Measurements from ENCODE around the gene PCDHA6. TPM values are rescaled to one million over a fixed set of nuclear protein-coding genes. Genes with fewer than 3 reads are reported as not detected.
"Not testable (repeated sequence)": the region's sequence is repeated elsewhere in the genome, so short reads cannot be mapped to it uniquely, and the experiment has no call there.

Gene PCDHA6
- total RNA-seq, 1 experiment from 2014 or later = 2.4 TPM

- H3K9me3 Mint-ChIP-seq; POLR2A ChIA-PET; H3K27ac Mint-ChIP-seq; H3K4me1 Mint-ChIP-seq; DNase-seq (ENCODE audit: low spot score); H3K27me3 Mint-ChIP-seq (ENCODE audit: low read depth); H3K36me3 Mint-ChIP-seq: not testable (repeated sequence)
- peak; percentile 30 for TF ChIP-seq CTCF (IDR thresholded peaks at IDR 0.05)
- TF ChIP-seq HMGXB4 (CRISPR knock-in tag; IDR thresholded peaks at IDR 0.05) = peak; percentile 49; the same call in 1 of the 2 replicates
- TF ChIP-seq USF2 (CRISPR knock-in tag; IDR thresholded peaks at IDR 0.05) = peak; percentile 50
- CTCF ChIA-PET = interaction anchor here (0.6 to 2.4 kb wide), 6 partner anchors 21 to 864 kb away, joined by 3 to 11 read pairs (median 4); partner anchors contain the start of gene PCDHA6
- peak within 1 kb of the TSS; percentile 90 for H3K4me3 Mint-ChIP-seq
- peak; percentile 99 for ATAC-seq
Observed at GRCh38 chr5:140848139-140849102, 20.7 kb downstream of the PCDHA6 start, which contains the start of gene PCDHA9. Gene PCDHA9 (plus strand): TSS chr5:140848382. CDS start chr5:140848496, 114 bp downstream.

GRCh38 chr5:140849831-140850634, 22.3 kb downstream of the PCDHA6 start:
- H3K9me3 Mint-ChIP-seq; POLR2A ChIA-PET; CTCF ChIA-PET; DNase-seq (ENCODE audit: low spot score); H3K27ac Mint-ChIP-seq; H3K27me3 Mint-ChIP-seq (ENCODE audit: low read depth); ATAC-seq; H3K4me3 Mint-ChIP-seq; H3K36me3 Mint-ChIP-seq: not testable (repeated sequence)
- TF ChIP-seq IRF2 (CRISPR knock-in tag; IDR thresholded peaks at IDR 0.05; ENCODE audit: borderline replicate concordance, low read depth) = 0 out of 2 replicates have a peak, but pooled peaks have one; percentile 44
- H3K4me1 Mint-ChIP-seq = peaks cover 11% of the 10 kb centered on the region

GRCh38 chr5:140855772-140856674, 28.3 kb downstream of the PCDHA6 start, which contains the start of gene PCDHA10:
Gene PCDHA10 (plus strand): TSS chr5:140855897. CDS start chr5:140856049, 152 bp downstream.
- ChIA-PET POLR2A (interaction anchor here (1.5 to 1.6 kb wide), 2 partner anchors 13 to 184 kb away, joined by 5 to 10 read pairs; partner anchors contain the start of gene PCDHA11), CTCF (interaction anchor here (0.7 to 3.1 kb wide), 59 partner anchors 8 to 557 kb away, joined by 3 to 80 read pairs (median 4); partner anchors contain the start of genes ANKHD1, PCDHA1, PCDHA11 and PCDHA12)
- Mint-ChIP-seq H3K4me3 (peak within 1 kb of the TSS; percentile 92), H3K36me3 (peaks cover 23% of the 10 kb centered on the region), H3K9me3 (peaks cover 12% of the 10 kb centered on the region), H3K4me1 (peaks cover 23% of the 10 kb centered on the region), H3K27me3 (ENCODE audit: low read depth) (no peaks in the 10 kb centered on the region), H3K27ac (peak within 1 kb of the TSS; percentile 78)
- DNase-seq (ENCODE audit: low spot score) = peak; percentile 48
- TF ChIP-seq ARID4B (CRISPR knock-in tag; IDR thresholded peaks at IDR 0.05; ENCODE audit: borderline replicate concordance) = peak; percentile 29; the same call in 1 of the 2 replicates
- TF ChIP-seq HMGXB4 (CRISPR knock-in tag; IDR thresholded peaks at IDR 0.05) = peak; percentile 87
- peak; percentile 36 for TF ChIP-seq CTCF (IDR thresholded peaks at IDR 0.05)
- peak; percentile 60; the same call in 1 of the 2 replicates for TF ChIP-seq MAX (CRISPR knock-in tag; IDR thresholded peaks at IDR 0.05)
- TF ChIP-seq TCF7 (CRISPR knock-in tag; IDR thresholded peaks at IDR 0.05; ENCODE audit: low read depth) = no peak
- peak; percentile 84 for ATAC-seq
